Measurements from ENCODE around the gene PPFIA4. TPM values are rescaled to one million over a fixed set of nuclear protein-coding genes. Genes with fewer than 3 reads are reported as not detected.
A peak's percentile ranks its signal among the peaks of the same experiment; 100 is the strongest.

Gene PPFIA4
- polyA plus RNA-seq, 1 of the 3 experiments (the other 2 are of a cell fraction): 4.4 TPM

DNA sequence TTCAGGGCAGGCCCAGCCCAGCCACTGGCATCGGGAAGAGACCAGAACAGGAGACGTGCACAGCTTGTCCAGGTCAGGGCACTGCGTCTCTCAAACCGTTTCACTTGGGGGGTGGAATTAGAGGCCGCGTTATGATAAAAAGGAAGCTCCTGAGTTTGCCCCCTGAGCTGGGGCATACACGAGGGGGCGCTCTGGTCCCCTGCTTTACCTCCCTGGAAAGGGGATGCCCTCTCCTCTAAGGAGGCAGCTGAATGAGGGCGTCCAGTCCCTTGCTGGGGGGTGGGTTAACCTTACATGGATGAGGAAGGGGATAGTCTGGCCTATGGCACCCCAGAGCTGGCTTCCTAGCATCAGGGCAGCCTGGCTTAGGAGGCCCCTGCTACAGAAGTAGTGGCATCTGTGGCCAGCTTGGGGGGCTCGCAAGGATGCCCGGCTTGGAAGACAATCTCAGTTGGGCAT lies 57.2 kb downstream of the PPFIA4 start:
- no peak for TF ChIP-seq MXI1 (IDR thresholded peaks at IDR 0.05; ENCODE audit: low read depth, low read length)
- TF ChIP-seq ELF1 (IDR thresholded peaks at IDR 0.05): no peak
- TF ChIP-seq, protein P1, sequence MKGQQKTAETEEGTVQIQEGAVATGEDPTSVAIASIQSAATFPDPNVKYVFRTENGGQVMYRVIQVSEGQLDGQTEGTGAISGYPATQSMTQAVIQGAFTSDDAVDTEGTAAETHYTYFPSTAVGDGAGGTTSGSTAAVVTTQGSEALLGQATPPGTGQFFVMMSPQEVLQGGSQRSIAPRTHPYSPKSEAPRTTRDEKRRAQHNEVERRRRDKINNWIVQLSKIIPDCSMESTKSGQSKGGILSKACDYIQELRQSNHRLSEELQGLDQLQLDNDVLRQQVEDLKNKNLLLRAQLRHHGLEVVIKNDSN (IDR thresholded peaks at IDR 0.05; ENCODE audit: borderline replicate concordance, low read depth): no peak
- TF ChIP-seq YY1 (IDR thresholded peaks at IDR 0.05; ENCODE audit: low read depth): no peak
- TF ChIP-seq, protein P2, sequence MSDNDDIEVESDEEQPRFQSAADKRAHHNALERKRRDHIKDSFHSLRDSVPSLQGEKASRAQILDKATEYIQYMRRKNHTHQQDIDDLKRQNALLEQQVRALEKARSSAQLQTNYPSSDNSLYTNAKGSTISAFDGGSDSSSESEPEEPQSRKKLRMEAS (IDR thresholded peaks at IDR 0.05; ENCODE audit: low read depth): no peak
- TF ChIP-seq SIN3A (IDR thresholded peaks at IDR 0.05; ENCODE audit: borderline replicate concordance, low read depth, low read length): no peak

DNA sequence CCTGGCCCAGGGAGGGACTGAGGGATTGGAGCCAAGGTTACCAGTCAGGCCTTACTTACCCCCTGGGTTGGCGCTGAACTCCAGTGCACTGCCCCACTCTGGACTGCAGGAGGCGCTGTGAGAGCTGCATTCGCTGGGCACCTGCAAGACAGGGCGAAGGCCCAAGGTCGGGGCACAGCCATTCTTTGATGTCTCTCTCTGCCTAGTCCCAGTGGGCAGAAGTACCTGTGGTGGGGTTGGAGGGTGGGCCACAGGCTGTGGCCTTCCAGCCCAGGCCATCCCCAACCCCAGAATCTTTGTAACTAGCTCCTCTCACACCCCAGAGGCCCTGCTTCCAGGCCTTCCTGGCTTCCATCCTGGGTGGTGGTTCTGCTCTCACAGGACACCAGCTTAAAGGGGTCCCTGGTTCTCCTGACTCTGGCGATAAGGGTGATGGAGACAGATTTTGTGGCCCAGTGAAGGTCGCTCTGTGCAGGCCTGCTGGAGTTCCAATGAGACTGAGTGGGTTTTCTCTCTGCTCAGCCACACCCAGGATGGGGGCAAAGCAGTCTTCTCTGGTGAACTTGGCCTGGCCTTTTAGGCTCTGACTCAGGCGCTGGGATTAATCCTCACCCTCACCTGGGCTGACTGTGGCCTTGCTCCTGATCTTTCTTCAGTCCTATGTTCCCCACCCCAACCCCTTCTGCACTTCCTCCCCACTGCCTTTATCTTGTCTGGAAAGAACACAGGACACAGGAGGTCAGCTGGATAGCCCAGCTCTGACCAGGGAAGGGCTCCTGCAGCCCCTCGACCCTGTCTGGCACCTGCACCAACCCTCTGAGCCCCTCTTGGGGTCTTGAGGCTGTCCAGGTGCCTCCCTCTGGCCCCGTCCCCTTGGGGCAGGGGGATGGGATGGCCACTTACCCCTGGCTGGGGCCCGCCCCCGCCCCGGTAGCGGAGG lies 58.6 kb downstream of the PPFIA4 start:
- Histone ChIP-seq H4K20me1 (ENCODE audit: insufficient read depth) (no peaks in the 10 kb centered on the region), H3K9me2 (no peaks in the 10 kb centered on the region), H3K36me3 (replicated peaks in 1 of 2; ENCODE audit: control insufficient read depth in 1 of 2, insufficient read depth in 2 of 2, low read length in 1 of 2) (no peaks in the 10 kb centered on the region), H2AFZ (ENCODE audit: low read depth) (no peak overlapping the region), H3K79me2 (ENCODE audit: insufficient read depth) (no peaks in the 10 kb centered on the region), H3K9ac (no peak overlapping the region), H3K4me3 (ENCODE audit: low read depth in 2 of 2, low read length in 1 of 2) (no peak overlapping the region; a peak in 1 of 4 replicates), H3K4me2 (no peak overlapping the region), H3K9me3 (no peaks in the 10 kb centered on the region), H3K27me3 (ENCODE audit: insufficient read depth) (no peaks in the 10 kb centered on the region; the same call in 1 of the 2 replicates), H3K27ac (ENCODE audit: low read depth in 2 of 2, low read length in 1 of 2) (no peak overlapping the region), H3F3A (replicated peaks; ENCODE audit: insufficient read depth) (no peaks in the 10 kb centered on the region), H3K4me1 (ENCODE audit: control insufficient read depth in 1 of 2, insufficient read depth in 2 of 2, low read depth in 1 of 2, low read length in 1 of 2) (no peaks in the 10 kb centered on the region; a peak in 1 of 4 replicates)
- POLR2A ChIA-PET: interaction anchor here (0.6 kb wide), 1 partner anchor 94 kb away, joined by 3 read pairs; no protein-coding TSS in a partner anchor
- TF ChIP-seq RCOR1 (IDR thresholded peaks at IDR 0.05; ENCODE audit: low read length) (no peak), SIN3A (IDR thresholded peaks at IDR 0.05; ENCODE audit: borderline replicate concordance, low read depth, low read length) (no peak), TAF1 (IDR thresholded peaks at IDR 0.05; ENCODE audit: borderline replicate concordance, low read depth, low read length) (no peak)
- TF ChIP-seq, protein P3, sequence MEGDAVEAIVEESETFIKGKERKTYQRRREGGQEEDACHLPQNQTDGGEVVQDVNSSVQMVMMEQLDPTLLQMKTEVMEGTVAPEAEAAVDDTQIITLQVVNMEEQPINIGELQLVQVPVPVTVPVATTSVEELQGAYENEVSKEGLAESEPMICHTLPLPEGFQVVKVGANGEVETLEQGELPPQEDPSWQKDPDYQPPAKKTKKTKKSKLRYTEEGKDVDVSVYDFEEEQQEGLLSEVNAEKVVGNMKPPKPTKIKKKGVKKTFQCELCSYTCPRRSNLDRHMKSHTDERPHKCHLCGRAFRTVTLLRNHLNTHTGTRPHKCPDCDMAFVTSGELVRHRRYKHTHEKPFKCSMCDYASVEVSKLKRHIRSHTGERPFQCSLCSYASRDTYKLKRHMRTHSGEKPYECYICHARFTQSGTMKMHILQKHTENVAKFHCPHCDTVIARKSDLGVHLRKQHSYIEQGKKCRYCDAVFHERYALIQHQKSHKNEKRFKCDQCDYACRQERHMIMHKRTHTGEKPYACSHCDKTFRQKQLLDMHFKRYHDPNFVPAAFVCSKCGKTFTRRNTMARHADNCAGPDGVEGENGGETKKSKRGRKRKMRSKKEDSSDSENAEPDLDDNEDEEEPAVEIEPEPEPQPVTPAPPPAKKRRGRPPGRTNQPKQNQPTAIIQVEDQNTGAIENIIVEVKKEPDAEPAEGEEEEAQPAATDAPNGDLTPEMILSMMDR (IDR thresholded peaks at IDR 0.05): peak; percentile 57
- WGBS (ENCODE audit: low lambda C conversion rate): 76% methylated on average over 5 of the region's 14 CpGs
- CTCF ChIA-PET: interaction anchor here (1.0 to 3.5 kb wide), 13 partner anchors 9 to 131 kb away, joined by 3 to 18 read pairs (median 4); partner anchors contain the start of gene ADORA1
- DNase-seq: no peak

More for the DNA sequence above, 57.2 kb downstream of the PPFIA4 start:
- POLR2A ChIA-PET: no interaction called here
- Histone ChIP-seq H3K4me2 (no peak overlapping the region), H3K9me3 (no peaks in the 10 kb centered on the region), H3K4me3 (ENCODE audit: low read depth in 2 of 2, low read length in 1 of 2) (no peak overlapping the region), H3F3A (replicated peaks; ENCODE audit: insufficient read depth) (no peaks in the 10 kb centered on the region), H4K20me1 (ENCODE audit: insufficient read depth) (no peaks in the 10 kb centered on the region), H3K79me2 (ENCODE audit: insufficient read depth) (no peaks in the 10 kb centered on the region), H3K27ac (ENCODE audit: low read depth in 2 of 2, low read length in 1 of 2) (no peak overlapping the region), H3K4me1 (ENCODE audit: control insufficient read depth in 1 of 2, insufficient read depth in 2 of 2, low read depth in 1 of 2, low read length in 1 of 2) (no peaks in the 10 kb centered on the region; a peak in 1 of 4 replicates), H3K27me3 (ENCODE audit: insufficient read depth) (no peaks in the 10 kb centered on the region), H3K9ac (no peak overlapping the region), H2AFZ (ENCODE audit: low read depth) (no peak overlapping the region), H3K36me3 (replicated peaks in 1 of 2; ENCODE audit: control insufficient read depth in 1 of 2, insufficient read depth in 2 of 2, low read length in 1 of 2) (no peaks in the 10 kb centered on the region), H3K9me2 (no peaks in the 10 kb centered on the region)
- CTCF ChIA-PET: interaction anchor here (0.6 to 3.5 kb wide), 7 partner anchors 10 to 789 kb away, joined by 3 to 18 read pairs (median 3); no protein-coding TSS in a partner anchor
- no peak for DNase-seq
- 75% methylated on average over 10 of the region's 11 CpGs for WGBS (ENCODE audit: low lambda C conversion rate)
